CD4-positive, alpha-beta T cell treated with Interleukin-15 for 4 hours (primary cell): ENCODE measurements around the gene PDRG1.
"Not testable (repeated sequence)": the region's sequence is repeated elsewhere in the genome, so short reads cannot be mapped to it uniquely, and the experiment has no call there.

ENCODE experiments used
- DNase-seq: peaks from one replicate; pipeline ENCODE4 v3.0.0-alpha.2; 2020; ENCODE audit warnings: low spot score

Gene PDRG1

GRCh38 chr20:31966991-31967655 lies 15.3 kb upstream of the PDRG1 start:
- no peak for DNase-seq

GRCh38 chr20:31963889-31964288 lies 12.0 kb upstream of the PDRG1 start:
- DNase-seq, result no peak

DNA sequence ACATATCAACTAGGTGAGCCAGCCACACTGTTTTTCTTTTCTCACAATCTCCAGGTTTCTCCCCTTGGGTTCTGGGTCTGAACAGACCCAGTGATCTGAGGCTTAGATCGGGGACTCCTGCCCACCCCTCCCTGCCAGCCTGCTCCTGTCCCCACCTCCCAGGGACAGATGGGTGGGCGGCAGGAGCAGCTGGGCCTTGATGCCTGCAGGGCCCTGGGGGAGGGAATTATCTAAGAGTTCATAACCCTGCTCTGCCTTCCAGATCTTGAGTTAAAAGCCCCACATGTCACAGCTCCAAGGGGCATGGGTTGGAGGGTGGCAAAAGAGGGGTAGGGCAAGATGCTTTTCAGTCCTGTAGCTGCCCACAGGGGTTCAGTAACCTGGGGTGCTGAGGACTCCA lies 10.9 kb upstream of the PDRG1 start:
- DNase-seq, result no peak

- DNase-seq, result no peak
Measured at GRCh38 chr20:31956556-31957526, 5.0 kb upstream of the PDRG1 start.

DNA sequence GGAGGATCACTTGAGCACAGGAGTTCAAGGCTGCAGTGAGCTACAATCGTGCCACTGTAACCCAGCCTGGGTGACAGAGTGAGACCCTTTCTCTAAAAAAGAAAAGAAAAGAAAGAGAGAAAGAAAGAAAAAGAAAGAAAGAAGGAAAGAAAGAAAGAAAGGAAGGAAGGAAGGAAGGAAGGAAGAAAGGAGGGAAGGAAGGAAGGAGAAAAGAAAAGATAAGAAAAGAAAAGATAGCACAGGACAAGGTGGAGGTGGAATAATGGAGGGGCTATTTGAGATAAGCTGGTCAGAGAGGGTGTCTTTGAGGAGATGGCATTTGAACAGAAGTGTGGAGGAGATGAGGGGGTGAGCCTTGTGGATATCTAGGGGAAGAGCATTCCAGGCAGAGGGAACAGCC lies 2.7 kb upstream of the PDRG1 start:
- DNase-seq, result no peak

DNA sequence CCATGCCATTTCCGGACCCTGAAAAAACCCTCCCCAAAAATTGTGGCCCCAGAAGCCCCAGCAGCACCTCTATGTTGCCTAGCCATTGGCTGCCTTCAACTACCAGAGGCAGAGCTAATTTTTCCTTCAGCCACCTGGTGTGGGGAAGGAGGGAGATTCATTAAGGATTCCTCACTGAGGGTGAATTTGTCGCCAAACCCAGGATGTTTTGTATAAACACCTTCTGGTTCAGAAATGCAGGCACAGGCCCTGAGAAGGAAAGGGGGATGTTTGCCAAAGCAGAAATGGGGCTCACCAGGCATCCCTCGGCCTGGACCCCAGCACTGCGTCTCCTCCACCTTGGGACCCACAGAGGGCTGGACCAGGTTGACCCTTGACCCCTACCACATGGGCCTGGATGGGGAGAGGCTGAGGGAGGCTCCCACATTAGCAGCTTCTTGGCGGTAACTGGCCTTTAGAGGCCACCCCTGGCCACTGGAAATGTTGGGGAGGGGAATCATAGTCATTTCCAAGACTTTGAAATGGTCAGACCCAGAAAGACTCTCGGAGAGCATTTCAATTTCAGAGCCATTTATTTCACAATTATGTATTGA lies 1.8 kb upstream of the PDRG1 start:
- DNase-seq, result no peak

- no peak for DNase-seq
Measured at GRCh38 chr20:31951203-31951529, 680 bp downstream of the PDRG1 start.

DNA sequence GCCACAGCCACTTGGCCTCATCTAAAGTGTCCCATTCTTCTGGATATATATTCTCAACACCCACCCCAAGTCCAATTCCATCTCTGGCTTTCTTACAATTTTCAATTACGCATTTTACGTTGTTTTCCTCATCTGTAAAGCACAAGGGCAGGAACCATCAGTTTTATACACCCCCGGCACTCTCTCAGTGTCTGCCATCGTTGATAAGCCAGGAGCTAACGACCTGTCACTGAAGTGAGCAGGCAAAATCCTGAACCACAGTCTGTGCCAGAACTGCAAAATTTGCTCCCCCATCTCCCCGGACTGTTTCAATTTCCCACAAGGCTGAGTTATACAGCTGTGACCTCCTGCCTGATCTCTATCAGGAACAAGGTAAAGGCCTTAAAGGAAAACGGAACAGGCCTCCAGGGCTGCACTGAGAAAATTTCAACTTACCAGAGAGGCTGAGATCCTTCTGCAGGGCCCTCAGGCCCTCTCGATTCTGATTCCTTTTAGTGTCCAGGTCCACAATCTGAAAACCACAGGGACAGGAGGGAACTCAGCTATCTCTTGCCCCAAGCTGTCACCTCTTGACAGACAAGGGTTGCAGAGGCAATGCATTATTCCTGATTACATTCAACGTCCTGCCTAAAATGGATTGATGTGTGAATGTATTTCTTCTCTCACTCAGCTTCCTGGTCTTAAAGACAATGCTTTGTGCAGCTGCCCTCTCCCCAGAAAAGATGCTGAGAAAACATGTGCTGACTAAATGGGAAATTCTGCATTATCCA lies 1.8 kb downstream of the PDRG1 start:
- no peak for DNase-seq

DNA sequence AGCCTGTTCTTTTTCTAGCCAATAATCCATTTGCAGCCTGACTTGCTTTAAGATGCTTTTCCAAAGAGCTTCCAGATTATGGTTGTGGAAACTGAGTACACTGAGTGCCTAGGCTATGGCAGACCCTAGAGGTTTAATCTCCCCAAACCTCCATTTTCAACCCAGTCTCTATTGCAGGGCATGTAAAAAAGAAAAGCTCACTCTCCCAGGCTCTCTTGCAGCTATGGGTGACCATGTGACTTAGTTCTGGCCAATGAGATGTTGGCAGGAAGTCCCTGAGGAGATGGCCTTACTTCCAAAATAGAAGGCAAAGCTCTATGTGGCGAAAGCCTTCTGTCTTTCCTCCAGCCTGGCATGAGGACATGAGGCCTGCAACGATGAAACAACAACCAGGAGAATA lies 3.8 kb downstream of the PDRG1 start:
- no peak for DNase-seq

DNA sequence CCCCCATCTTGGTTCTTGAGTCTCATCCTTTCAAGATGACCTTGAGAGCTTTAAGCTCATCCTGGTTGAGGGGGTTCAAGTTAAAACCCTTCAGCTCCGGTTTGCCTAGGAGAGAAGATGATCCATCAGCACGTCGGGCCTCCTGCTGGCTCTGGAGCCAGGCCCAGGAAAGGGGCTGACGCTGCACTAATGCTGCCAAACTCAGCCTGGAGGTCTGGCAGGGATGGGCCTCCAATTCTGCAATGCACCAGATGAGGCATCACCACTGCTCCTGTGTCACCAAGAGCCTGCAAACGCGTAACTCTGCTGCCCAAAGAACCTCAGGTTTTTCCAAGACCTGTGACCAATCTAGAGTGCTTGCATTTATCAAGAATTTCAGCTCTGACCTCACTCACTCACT lies 6.1 kb downstream of the PDRG1 start:
- no peak for DNase-seq

DNA sequence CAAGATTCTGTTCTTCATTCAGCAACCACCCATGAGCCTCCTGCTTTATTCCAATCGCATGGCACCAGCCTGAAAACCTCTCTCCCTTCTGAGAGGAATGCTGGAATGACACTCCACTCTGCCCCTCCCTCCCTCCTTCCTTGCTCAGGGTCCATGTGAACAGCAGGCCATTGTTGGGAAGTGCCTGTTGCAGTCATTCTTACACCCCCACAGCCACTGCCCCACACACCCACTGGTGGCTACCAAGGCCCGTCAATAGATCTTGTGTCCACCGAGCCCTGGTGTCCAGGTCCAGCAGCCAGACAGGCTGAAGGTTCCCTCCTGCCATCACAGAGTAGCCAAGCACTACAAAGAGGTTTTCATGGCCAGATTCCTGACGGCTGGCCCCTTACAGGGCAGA lies 6.5 kb downstream of the PDRG1 start:
- no peak for DNase-seq

DNA sequence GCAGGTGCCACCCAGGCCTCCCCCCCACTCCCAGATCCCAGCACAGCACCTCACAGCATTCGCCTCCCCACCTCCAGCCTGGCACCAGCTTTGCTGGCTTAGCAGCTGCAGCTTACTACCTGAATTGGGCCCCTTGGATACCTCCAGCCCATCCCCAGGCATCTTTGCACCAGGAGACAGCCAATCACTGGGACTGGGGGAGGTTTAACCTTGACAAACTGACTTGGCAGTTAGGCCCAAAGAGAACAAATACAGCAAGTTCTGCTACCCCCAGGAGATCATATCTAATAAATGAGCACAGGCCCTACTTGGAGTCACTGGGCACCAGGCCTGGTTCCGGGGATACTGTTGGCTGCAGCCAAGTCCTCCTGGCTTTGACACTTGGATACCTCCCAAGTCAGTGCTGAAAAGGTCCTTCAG lies 8.8 kb downstream of the PDRG1 start:
- no peak for DNase-seq

DNA sequence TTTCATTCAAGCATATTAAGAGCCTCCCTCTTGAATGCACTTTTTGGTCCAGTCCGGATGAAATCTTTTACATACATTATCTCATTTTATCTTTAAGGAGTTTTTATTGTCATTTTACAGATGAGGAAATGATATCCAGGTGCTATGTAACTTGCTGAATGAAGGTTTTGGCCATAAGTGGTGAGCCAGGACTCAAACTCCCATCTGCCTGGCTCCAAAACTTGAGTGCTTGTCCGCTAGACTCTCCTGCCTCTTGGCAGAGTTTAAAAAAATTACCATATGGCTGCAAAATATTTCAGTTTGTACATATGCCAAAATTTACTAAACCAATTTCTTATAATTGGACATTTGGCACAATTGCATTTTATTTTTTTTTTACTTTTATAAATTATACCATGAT lies 12.2 kb downstream of the PDRG1 start:
- DNase-seq, result no peak

DNA sequence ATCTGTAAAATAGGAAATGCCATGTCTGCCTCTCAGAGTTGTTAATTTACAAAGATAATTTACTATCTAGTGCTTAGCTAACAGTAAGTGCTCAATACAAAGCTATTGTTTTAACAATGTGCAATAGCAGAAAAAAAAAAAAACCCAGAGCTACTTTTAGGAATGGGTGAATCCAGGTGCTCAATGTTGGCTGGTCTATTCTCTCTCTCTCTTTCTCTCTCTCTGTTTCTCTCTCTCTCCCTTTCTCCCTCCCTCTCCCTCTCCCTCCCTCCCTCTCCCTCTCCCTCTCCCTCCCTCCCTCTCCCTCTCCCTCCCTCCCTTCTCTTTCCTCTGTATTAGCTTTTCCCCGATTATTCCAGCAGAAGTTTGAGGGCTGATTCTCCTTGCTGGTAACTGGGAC lies 14.0 kb downstream of the PDRG1 start:
- no peak for DNase-seq

GRCh38 chr20:31936420-31936819 lies 15.4 kb downstream of the PDRG1 start:
- no peak for DNase-seq

DNA sequence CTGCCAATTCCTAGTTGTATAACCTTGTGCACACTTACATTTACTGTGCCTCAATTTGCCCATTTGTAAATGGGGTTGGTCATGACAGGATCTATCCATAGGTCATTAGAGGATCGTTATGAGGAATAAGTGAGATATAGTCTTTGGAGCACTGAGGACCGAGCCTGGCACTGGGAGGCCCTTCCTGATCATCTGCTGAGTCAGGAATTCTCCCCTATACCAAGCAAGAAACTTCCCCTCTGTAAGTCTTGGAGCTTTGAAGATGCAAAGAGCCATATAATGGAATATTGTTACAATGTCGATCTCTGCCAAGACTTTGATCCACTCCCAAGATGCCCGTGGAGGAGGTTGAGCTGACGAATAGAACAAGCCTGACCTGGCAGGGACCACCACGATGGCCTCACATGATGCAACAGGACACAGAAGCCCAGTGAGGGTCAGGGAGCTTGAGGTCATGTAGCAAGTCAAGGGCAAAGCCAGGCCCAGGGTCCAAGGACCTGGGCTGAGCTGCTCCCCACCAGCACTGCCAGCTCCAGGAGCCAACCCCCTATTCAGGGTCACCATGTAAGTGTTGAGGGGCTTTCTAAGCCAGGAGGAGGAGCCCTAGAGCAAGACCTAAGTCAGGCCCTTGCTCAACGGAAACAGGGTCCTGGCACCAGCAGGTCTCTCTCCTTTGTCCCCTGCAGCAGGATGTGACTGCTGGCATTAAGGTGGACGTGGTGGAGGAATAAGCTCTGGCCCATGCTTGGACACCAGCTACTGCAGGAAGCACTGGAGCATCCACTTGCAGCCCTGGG lies 16.7 kb downstream of the PDRG1 start:
- DNase-seq, result no peak

DNA sequence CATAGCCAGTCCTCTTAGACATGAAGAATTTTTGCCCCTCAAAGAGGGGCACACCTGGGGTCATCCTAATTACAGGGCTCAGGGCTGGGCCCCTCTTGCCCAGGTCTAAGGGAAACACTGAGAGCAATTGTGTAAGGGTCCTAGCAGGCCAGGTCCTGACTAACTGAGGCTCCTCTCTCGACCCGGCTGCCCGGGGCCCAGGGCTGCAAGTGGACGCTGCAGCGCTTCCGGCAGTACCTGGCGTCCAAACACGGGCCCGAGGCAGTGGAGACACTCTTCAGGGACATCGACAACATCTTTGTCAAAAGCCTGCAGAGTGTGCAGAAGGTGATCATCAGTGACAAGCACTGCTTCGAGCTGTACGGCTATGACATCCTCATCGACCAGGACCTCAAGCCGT lies 17.4 kb downstream of the PDRG1 start:
- no peak for DNase-seq

DNA sequence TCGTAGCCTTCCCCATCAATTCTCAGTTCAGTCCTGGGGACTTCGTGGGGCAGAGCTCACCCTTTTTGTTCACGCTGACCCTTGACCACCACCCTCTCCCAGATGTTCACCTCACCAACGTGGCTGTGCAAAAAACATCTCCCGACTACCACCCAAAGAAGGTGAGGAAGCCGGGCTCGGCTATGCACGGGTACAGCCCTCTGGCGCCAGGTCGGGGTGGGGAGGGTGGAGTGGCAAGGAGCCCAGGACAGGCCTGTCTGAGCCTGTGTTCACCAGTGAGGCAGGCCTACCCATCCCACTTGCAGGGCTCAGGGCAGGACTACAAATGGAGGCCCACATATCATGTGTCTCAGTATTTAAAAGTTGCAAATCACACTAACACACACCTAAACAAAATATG lies 18.1 kb downstream of the PDRG1 start:
- no peak for DNase-seq

- DNase-seq, result no peak
Measured at GRCh38 chr20:31930779-31931178, 21.1 kb downstream of the PDRG1 start.

DNA sequence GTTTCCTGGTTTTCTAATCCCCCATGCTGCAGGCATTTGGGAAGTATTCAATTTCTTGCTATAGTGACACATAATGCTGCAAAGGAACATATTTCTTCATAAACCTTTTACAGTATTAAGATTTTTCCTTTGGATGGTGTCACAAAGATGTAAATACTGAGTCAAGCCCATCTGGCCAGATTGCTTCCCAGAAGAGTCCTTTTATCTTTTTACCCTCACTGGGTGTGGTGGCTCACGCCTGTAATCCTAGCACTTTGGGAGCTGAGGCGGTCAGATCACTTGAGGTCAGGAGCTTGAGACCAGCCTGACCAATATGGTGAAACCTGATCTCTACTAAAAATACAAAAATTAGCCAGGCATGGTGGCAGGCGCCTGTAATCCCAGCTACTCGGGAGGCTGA lies 22.2 kb downstream of the PDRG1 start:
- DNase-seq, result not testable (repeated sequence)

DNA sequence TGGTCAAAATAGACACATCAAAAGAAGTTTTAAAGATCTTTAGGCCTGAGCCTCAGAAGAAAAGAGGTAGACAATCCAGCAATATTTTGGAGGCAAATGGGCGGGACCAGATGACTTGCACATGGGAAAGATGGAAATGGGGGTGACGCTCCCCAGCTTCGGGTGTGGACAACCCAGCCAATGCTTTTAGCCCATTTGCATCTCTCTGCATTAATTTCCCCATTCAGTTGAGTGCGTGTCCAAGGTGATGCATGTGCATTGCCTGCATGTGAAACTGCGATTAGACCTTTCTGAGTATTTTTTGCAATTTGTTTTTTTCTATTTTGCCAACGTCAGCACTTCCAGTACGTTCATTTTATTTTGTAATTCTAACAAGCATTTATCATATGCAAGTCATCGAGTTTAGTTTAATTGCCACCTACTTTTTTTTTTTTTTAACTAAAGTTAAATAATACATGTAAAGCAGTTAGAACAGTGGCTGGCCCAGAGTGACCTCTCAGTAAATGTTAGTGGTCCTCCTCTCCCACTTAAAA lies 24.2 kb downstream of the PDRG1 start:
- no peak for DNase-seq
